AG09319 (cell line): ENCODE measurements around the gene SOX6.

Source experiments
- DNase-seq: peaks from one replicate; pipeline ENCODE4 v3.0.0-alpha.2; 2010; ENCODE audit warnings: low read depth; ENCODE audit errors: extremely low read depth
- CTCF ChIP-seq: IDR thresholded peaks from 2 replicates; pipeline ENCODE4 v1.5.1; 2011; ENCODE audit warnings: low read depth, mild to moderate bottlenecking, inconsistent platforms, low read length, moderate library complexity

Gene SOX6

GRCh38 chr11:16223558-16223957 is 132.8 kb downstream of the SOX6 start:
- no peak for DNase-seq
- no peak for TF ChIP-seq CTCF

GRCh38 chr11:16217631-16218030 is 138.7 kb downstream of the SOX6 start:
- no peak for DNase-seq
- TF ChIP-seq CTCF, result no peak

GRCh38 chr11:16216831-16217230 is 139.5 kb downstream of the SOX6 start:
- no peak for TF ChIP-seq CTCF
- no peak for DNase-seq

DNA sequence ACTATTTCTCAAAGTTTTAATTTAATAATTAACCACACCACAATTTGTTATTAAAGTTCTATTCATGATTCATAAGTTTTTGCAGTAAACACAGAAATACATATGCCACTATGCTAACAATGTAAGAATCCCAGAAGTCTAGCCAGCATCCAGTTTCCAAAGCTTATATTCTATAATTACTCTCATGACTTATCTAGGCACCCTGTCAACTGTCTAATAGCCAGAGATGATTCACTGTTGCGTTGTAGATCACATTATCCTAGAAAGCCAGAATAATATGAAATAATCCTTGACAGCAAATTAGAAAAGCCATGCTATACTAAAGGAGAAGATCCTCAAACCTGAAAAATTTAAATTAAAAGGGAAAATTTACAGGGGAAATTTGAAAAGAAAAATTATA is 141.0 kb downstream of the SOX6 start:
- no peak for DNase-seq

DNA sequence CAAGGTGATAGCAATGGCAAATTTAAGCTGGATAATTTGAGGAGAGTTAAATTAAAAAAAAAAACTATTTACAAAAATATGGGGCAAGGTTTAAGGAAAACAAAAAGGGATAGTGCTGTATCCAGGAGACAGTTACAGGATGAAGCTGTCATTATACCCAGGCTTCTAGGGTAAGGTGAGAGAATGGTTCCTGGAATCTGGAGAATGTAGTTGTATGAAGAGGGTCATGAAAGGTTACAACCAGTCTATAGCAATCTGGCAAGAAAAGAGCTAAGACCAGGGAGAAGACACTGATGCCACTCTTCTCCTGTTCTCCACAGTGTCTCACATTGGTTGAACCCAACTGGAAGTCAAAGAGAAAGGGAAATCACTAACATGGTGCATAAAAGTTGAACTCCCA is 144.9 kb downstream of the SOX6 start:
- DNase-seq, result no peak
- TF ChIP-seq CTCF, result no peak

More for the DNA sequence above, 141.0 kb downstream of the SOX6 start:
- TF ChIP-seq CTCF, result no peak

- no peak for TF ChIP-seq CTCF
Observed at GRCh38 chr11:16204261-16204660, 152.1 kb downstream of the SOX6 start.

DNA sequence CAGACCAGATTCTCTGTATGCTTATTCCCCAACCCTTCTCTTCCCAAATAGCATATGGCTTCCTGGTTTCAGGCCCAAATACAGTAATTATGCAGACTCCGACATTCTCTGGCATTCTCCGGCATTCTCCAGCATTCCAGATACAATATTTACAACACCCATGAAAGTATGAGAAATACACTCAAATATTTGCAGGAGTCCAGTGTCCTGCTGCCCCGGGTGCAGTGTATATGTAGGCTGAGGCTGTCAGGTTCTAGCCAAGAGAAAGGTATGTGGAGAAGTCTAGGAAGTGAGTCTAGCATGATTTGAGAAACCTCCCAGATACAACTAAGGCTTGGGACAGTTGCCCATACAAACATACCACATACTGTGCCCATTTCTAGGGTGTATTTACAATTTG is 160.7 kb downstream of the SOX6 start:
- TF ChIP-seq CTCF, result no peak
- DNase-seq, result no peak

More at GRCh38 chr11:16204261-16204660, 152.1 kb downstream of the SOX6 start:
- no peak for DNase-seq
